DND-41 (cell line): ENCODE results near the gene IGSF8.

Source experiments
- EZH2 ChIP-seq: IDR thresholded peaks from 3 replicates; pipeline ENCODE4 v1.6.1; 2012; ENCODE audit warnings: borderline replicate concordance, low read depth, mild to moderate bottlenecking, moderate library complexity, low read length, inconsistent platforms; ENCODE audit not compliant: severe bottlenecking
- TF ChIP-seq, protein P1 (sequence below): IDR thresholded peaks from 2 replicates; pipeline ENCODE4 v1.5.1; 2012; ENCODE audit warnings: borderline replicate concordance, low read length, moderate library complexity, mild to moderate bottlenecking; ENCODE audit not compliant: poor library complexity, severe bottlenecking; ENCODE audit errors: extremely low read depth

DNA sequence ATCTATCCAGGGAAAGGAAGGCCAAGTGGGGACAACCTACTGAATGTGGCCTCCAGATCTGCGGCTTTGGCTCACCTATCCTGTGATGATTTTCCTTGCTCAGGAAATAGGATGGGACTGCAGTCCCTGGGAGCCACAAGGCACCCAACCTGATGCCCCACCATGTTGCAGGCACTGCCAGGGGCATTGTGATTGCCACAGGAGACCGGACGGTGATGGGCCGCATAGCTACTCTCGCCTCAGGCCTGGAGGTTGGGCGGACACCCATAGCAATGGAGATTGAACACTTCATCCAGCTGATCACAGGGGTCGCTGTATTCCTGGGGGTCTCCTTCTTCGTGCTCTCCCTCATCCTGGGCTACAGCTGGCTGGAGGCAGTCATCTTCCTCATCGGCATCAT lies 29.0 kb upstream of the IGSF8 start:
- TF ChIP-seq, protein P1, sequence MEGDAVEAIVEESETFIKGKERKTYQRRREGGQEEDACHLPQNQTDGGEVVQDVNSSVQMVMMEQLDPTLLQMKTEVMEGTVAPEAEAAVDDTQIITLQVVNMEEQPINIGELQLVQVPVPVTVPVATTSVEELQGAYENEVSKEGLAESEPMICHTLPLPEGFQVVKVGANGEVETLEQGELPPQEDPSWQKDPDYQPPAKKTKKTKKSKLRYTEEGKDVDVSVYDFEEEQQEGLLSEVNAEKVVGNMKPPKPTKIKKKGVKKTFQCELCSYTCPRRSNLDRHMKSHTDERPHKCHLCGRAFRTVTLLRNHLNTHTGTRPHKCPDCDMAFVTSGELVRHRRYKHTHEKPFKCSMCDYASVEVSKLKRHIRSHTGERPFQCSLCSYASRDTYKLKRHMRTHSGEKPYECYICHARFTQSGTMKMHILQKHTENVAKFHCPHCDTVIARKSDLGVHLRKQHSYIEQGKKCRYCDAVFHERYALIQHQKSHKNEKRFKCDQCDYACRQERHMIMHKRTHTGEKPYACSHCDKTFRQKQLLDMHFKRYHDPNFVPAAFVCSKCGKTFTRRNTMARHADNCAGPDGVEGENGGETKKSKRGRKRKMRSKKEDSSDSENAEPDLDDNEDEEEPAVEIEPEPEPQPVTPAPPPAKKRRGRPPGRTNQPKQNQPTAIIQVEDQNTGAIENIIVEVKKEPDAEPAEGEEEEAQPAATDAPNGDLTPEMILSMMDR: no peak
- no peak for TF ChIP-seq EZH2
